Activated CD4-positive, alpha-beta T cell treated with anti-CD3 and anti-CD28 coated beads for 1 hour (primary cell): Measurements from ENCODE around the gene PCSK6.

Source experiments
- DNase-seq: peaks from one replicate; pipeline ENCODE4 v3.0.0-alpha.2; 2020

Gene PCSK6

GRCh38 chr15:101353240-101353639, 136.3 kb downstream of the PCSK6 start:
- DNase-seq, result no peak

- no peak for DNase-seq
Observed at GRCh38 chr15:101351736-101352135, 137.8 kb downstream of the PCSK6 start.

GRCh38 chr15:101349047-101349951, 140.2 kb downstream of the PCSK6 start:
- DNase-seq, result no peak

- DNase-seq, result no peak
Observed at GRCh38 chr15:101348643-101349042, 140.9 kb downstream of the PCSK6 start.

- DNase-seq, result no peak
Observed at GRCh38 chr15:101348015-101348414, 141.5 kb downstream of the PCSK6 start.

- no peak for DNase-seq
Observed at GRCh38 chr15:101347454-101347853, 142.1 kb downstream of the PCSK6 start.

GRCh38 chr15:101346928-101347327, 142.6 kb downstream of the PCSK6 start:
- DNase-seq, result no peak

- no peak for DNase-seq
Observed at GRCh38 chr15:101342056-101342455, 147.5 kb downstream of the PCSK6 start.

GRCh38 chr15:101338502-101339057, 150.9 kb downstream of the PCSK6 start:
- no peak for DNase-seq

- no peak for DNase-seq
Observed at GRCh38 chr15:101337976-101338375, 151.5 kb downstream of the PCSK6 start.

- DNase-seq, result peak; percentile 37
Observed at GRCh38 chr15:101333907-101334789, 155.4 kb downstream of the PCSK6 start.

- DNase-seq, result no peak
Observed at GRCh38 chr15:101332061-101332467, 157.4 kb downstream of the PCSK6 start.

- no peak for DNase-seq
Observed at GRCh38 chr15:101329867-101330380, 159.6 kb downstream of the PCSK6 start.

- no peak for DNase-seq
Observed at GRCh38 chr15:101329309-101329863, 160.1 kb downstream of the PCSK6 start.

GRCh38 chr15:101328001-101328400, 161.5 kb downstream of the PCSK6 start:
- no peak for DNase-seq

- DNase-seq, result no peak
Observed at GRCh38 chr15:101327147-101327740, 162.3 kb downstream of the PCSK6 start.

GRCh38 chr15:101326462-101327146, 162.9 kb downstream of the PCSK6 start:
- no peak for DNase-seq

GRCh38 chr15:101326026-101326315, 163.5 kb downstream of the PCSK6 start:
- no peak for DNase-seq

GRCh38 chr15:101325263-101326025, 164.1 kb downstream of the PCSK6 start:
- DNase-seq, result no peak

- DNase-seq, result no peak
Observed at GRCh38 chr15:101324524-101325177, 164.9 kb downstream of the PCSK6 start.
